Common myeloid progenitor, CD34-positive (primary cell): Measurements from ENCODE around the gene METTL22.

Source experiments
- CTCF ChIA-PET: fragments of 350-600 bp; sonication (Branson Sonifier 250); formaldehyde crosslinking; loops from one replicate; lab custom pipeline; 2021; ENCODE audit warnings: antibody characterized with exemption; lab: Charles Lee
- POLR2A ChIA-PET: fragments of 350-600 bp; sonication (Branson Sonifier 250); formaldehyde crosslinking; loops from one replicate; lab custom pipeline; 2021; ENCODE audit warnings: antibody characterized with exemption; lab: Charles Lee
- DNase-seq, 3 donors: peaks; one replicate each; pipeline versions ENCODE4 v3.0.0 to v3.0.0-alpha.2; 2013
- H3K27ac ChIP-seq, 2 experiments: 1 replicate in 1 of 2; 2 replicates in 1 of 2; pipeline ENCODE4 v1.7.0; 2013; ENCODE audit warnings: inconsistent platforms in 2 of 2, low read length in 2 of 2, mild to moderate bottlenecking in 2 of 2, low read depth in 1 of 2, moderate library complexity in 1 of 2; ENCODE audit not compliant: severe bottlenecking in 2 of 2, insufficient read depth in 1 of 2, poor library complexity in 1 of 2
- H3K27me3 ChIP-seq, 5 experiments: replicated peaks in 2 of 5; 1 replicate in 3 of 5; 2 replicates in 2 of 5; pipeline versions ENCODE4 v1.6.1 to v1.7.0; 2013; ENCODE audit warnings: low read length in 4 of 5, mild to moderate bottlenecking in 2 of 5, moderate library complexity in 2 of 5, inconsistent platforms in 1 of 5; ENCODE audit not compliant: insufficient read depth in 5 of 5, control insufficient read depth in 4 of 5
- H3K36me3 ChIP-seq, 4 experiments: 1 replicate in 2 of 4; 2 replicates in 2 of 4; pipeline versions ENCODE4 v1.6.1 to v1.7.0; 2013; ENCODE audit warnings: low read length in 3 of 4, control low read depth in 1 of 4, mild to moderate bottlenecking in 1 of 4; ENCODE audit not compliant: control insufficient read depth in 4 of 4, insufficient read depth in 4 of 4
- H3K4me1 ChIP-seq, 4 experiments: 1 replicate in 3 of 4; 2 replicates in 1 of 4; pipeline versions ENCODE4 v1.6.1 to v1.7.1; 2013; ENCODE audit warnings: low read length in 3 of 4, mild to moderate bottlenecking in 3 of 4, control low read depth in 1 of 4, inconsistent platforms in 1 of 4, moderate library complexity in 1 of 4; ENCODE audit not compliant: control insufficient read depth in 4 of 4, insufficient read depth in 4 of 4; ENCODE audit errors: control extremely low read depth in 1 of 4
- H3K4me3 ChIP-seq, 7 experiments: 1 replicate in 4 of 7; 2 replicates in 3 of 7; pipeline versions ENCODE4 v1.5.1 to v1.7.0; 2013; ENCODE audit warnings: mild to moderate bottlenecking in 7 of 7, low read length in 6 of 7, moderate library complexity in 6 of 7, inconsistent platforms in 2 of 7, low read depth in 2 of 7, control low read depth in 1 of 7; ENCODE audit not compliant: insufficient read depth in 4 of 7, control insufficient read depth in 1 of 7; ENCODE audit errors: extremely low read depth in 1 of 7
- H3K9me3 ChIP-seq, 5 experiments: 1 replicate in 4 of 5; 2 replicates in 1 of 5; pipeline versions ENCODE4 v1.6.1 to v1.7.1; 2013; ENCODE audit warnings: low read length in 4 of 5, mild to moderate bottlenecking in 2 of 5, inconsistent platforms in 1 of 5, low read depth in 1 of 5, moderate library complexity in 1 of 5; ENCODE audit not compliant: control insufficient read depth in 4 of 5, insufficient read depth in 2 of 5; ENCODE audit errors: control extremely low read depth in 1 of 5
- WGBS: methylation state at CpG from one replicate; pipeline ENCODE4 v1.1.5; 2013; ENCODE audit not compliant: insufficient coverage; 5-methylcytosine and 5-hydroxymethylcytosine counted together

Gene METTL22

DNA sequence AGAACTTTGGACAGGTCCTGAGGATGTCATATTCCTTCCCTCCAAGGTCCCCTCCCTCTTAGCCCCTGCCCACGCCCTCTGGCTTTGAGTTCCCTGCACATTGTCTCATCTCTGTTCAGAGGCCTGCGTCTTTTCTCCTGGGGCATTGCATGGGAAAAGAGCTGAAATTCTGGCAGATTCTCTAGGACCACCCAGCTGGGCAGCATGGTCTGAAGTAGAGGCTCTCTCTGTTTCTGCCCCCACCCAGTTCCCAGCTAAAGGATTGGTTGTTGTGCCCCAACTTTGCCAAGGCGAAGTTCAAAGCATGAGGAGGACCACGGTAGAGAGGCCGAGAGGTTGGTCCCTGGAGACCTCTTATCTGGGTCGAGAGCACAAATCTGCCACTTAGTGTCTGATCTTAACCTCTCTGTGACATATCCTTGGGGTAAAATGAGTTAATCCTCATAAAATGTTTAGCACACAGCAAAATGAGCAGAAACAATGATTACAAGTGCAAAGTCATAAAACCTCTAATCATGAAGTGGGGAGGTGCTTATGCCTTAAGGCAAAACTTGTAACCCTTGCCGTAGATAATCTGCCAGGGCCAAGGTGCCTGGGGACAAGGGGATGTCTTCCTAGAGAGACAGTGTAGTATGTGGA, 55.4 kb downstream of the METTL22 start:
- ChIA-PET POLR2A (interaction anchor here (0.6 kb wide), 1 partner anchor 126 kb away, joined by 5 read pairs; no protein-coding TSS in a partner anchor), CTCF (interaction anchor here (0.6 to 1.1 kb wide), 3 partner anchors 9 to 204 kb away, joined by 3 to 4 read pairs (median 3); no protein-coding TSS in a partner anchor)
- DNase-seq = no peak
- 96% methylated on average over 6 of the region's 7 CpGs for WGBS
- Histone ChIP-seq H3K36me3 (peaks cover 0 to 2% (median 0%) of the 10 kb centered on the region in 4 experiments), H3K9me3 (peaks cover 0 to 5% (median 0%) of the 10 kb centered on the region in 5 experiments), H3K4me3 (no peak overlapping the region), H3K27ac (no peak overlapping the region), H3K27me3 (peaks cover 0 to 3% (median 0%) of the 10 kb centered on the region in 5 experiments), H3K4me1 (peaks cover 0 to 13% (median 10%) of the 10 kb centered on the region in 4 experiments)

DNA sequence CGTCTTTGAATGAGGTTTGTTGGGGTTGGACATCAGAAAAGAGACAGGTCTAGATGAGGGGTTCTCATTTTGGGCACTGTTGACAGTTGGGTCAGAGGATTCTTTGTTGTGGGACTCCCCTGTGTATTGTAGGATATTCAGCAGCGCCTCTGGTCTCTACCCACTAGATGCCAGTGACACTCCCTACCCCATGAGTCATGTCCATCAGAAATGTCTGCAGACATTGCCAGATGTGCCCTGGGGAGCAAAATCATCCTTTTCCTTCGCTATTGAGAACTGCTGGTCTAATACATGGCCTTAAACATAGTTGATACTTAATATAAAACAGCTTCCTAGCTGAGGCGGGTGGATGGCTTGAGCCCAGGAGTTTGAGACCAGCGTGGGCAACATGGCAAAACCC, 56.0 kb downstream of the METTL22 start:
- POLR2A ChIA-PET = no interaction called here

DNA sequence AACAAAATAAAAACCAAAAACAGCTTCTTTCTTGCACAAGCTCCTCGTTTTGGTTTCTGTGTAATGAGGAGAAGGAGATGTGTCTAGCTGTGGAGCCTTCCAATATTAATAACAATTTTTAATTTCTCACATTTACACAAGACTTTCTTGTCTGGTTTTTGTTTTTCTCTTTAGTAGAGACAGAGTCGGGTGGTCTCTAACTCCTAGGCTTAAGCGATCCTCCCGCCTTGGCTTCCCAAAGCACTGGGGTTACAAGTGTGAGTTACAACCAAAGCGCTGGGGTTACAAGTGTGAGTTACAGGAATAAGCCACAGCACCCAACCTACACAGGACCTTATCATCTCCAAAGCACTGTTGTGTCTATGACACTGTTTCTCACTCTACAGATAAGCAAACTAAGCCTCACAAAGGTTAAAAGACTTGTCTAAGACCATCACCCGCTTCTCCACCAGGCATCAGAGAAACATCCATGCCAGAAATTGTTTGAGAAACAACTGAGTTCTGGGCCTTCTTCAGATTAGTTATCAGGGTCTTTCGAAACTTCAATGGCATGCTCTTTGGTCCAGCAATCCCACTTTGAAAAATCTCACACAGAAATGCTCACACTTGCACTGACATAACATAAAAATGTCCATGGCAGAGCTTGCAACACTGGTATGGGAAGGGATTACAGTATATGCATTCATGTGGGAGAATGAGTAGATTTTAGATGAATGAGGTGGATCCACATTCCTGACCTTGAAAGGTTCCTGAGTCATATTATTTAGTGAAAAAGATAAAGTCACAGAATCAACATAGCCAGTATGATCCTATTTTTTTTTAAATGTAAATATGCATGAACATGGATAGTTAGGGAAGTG, 56.8 kb downstream of the METTL22 start:
- Histone ChIP-seq H3K4me1 (peaks cover 0 to 13% (median 10%) of the 10 kb centered on the region in 4 experiments), H3K9me3 (peaks cover 0 to 5% (median 0%) of the 10 kb centered on the region in 5 experiments), H3K36me3 (peaks cover 0 to 2% (median 0%) of the 10 kb centered on the region in 4 experiments), H3K4me3 (no peak overlapping the region), H3K27me3 (peaks cover 0 to 3% (median 0%) of the 10 kb centered on the region in 5 experiments), H3K27ac (no peak overlapping the region)
- CTCF ChIA-PET = no interaction called here
- POLR2A ChIA-PET = no interaction called here
- no peak for DNase-seq
- WGBS = 100% methylated on average over 2 of the region's 7 CpGs

More for the DNA sequence above, 56.0 kb downstream of the METTL22 start:
- Histone ChIP-seq H3K27me3 (peaks cover 0 to 3% (median 0%) of the 10 kb centered on the region in 5 experiments), H3K27ac (no peak overlapping the region), H3K4me3 (no peak overlapping the region), H3K36me3 (peaks cover 0 to 2% (median 0%) of the 10 kb centered on the region in 4 experiments), H3K4me1 (peaks cover 0 to 13% (median 10%) of the 10 kb centered on the region in 4 experiments), H3K9me3 (peaks cover 0 to 5% (median 0%) of the 10 kb centered on the region in 5 experiments)
- CTCF ChIA-PET = no interaction called here
- WGBS = 92% methylated on average over 2 of the region's 5 CpGs
- DNase-seq = no peak

DNA sequence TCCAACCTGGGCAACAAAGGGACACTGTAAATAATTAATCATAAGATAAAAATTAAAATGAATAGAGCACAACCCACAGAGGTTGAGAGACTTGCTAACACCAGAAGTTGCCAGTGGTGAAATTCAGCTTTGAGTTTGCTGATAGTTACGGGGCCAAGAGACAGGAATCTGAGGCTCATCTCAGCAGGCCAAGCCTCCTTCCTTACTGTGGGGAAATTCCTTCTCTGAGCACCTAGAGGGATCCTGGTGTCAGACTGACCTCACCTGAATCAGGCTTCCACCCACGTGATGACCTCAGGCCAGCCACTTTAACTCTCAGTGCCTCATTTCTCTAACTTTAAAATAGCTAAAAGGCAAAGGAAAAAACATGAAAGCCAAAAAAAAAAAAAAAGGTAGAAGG, 57.7 kb downstream of the METTL22 start:
- H3K27me3 ChIP-seq = peaks cover 0 to 3% (median 0%) of the 10 kb centered on the region in 5 experiments
- POLR2A ChIA-PET = no interaction called here
- peaks cover 0 to 5% (median 0%) of the 10 kb centered on the region in 5 experiments for H3K9me3 ChIP-seq
- H3K4me1 ChIP-seq = peaks cover 0 to 7% (median 6%) of the 10 kb centered on the region in 4 experiments
- CTCF ChIA-PET = interaction anchor here (0.6 kb wide), 1 partner anchor 42 kb away, joined by 3 read pairs; no protein-coding TSS in a partner anchor
- H3K4me3 ChIP-seq = no peak overlapping the region
- peaks cover 0 to 2% (median 0%) of the 10 kb centered on the region in 4 experiments for H3K36me3 ChIP-seq
- no peak overlapping the region for H3K27ac ChIP-seq
- no peak for DNase-seq
- WGBS = 100% methylated on average over 1 of the region's 2 CpGs

DNA sequence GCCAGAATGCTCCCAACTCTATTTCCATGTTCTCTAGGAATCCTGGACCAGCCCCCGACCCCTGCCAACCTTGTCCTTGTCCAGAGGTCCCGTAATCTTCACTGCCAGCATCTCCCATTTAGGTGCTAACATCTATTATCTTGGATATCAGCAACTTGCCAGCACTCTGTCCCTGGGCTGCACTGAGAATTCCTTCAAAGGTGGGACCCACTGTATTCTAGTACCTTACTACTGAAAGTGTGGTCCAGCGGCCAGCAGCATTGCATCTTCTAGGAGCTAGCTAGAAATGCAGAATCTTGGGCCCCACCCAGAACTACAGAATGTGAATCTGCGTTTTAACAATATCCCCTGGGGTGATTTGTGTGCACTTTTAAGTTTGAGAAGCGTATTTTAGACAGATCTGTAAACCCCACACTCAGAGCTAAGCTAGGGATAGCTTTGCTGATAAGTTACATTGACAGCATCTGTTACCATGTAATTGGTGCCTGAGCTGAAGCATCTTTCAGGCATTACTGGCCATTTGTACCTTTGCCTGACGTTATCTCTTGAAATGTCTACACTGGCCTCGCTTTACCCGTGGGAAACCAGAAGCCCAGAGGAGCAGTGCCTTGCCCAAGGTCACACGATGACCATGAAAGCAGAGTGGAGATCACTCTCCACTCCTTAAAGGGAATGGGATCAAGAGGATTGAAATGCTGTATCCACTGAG, 61.2 kb downstream of the METTL22 start:
- no peak for DNase-seq
- H3K27me3 ChIP-seq = no peaks in the 10 kb centered on the region
- 83% methylated on average over 8 of the region's 9 CpGs for WGBS
- no peak overlapping the region for H3K27ac ChIP-seq
- no peaks in the 10 kb centered on the region for H3K4me1 ChIP-seq
- peaks cover 0 to 2% (median 0%) of the 10 kb centered on the region in 4 experiments for H3K36me3 ChIP-seq
- CTCF ChIA-PET = interaction anchor here (0.6 kb wide), 2 partner anchors 17 to 502 kb away, joined by 3 read pairs; no protein-coding TSS in a partner anchor
- no peak overlapping the region for H3K4me3 ChIP-seq
- POLR2A ChIA-PET = no interaction called here
- H3K9me3 ChIP-seq = peaks cover 0 to 5% (median 0%) of the 10 kb centered on the region in 5 experiments

DNA sequence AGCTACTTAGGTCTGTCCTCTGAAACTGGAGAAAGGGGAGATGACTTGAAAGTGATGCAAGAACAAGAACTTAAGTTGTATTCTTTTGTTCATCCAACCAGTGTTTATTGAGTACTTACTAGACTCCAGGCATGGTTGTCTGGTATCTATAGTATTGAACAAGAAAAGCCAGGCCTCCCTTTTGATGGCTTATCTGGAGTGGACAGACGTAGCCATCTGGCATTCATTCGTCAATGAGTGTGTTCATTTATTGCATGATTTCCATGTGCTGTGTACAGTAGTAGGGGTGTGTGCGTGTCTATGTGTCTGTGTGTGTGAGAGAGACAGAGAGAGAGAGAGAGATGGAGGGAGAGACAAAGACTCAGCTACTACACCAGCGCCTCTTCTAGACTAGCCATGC, 62.1 kb downstream of the METTL22 start:
- ChIA-PET CTCF (interaction anchor here (0.6 kb wide), 1 partner anchor 501 kb away, joined by 3 read pairs; no protein-coding TSS in a partner anchor), POLR2A (interaction anchor here (0.5 kb wide), 1 partner anchor 435 kb away, joined by 3 read pairs; no protein-coding TSS in a partner anchor)
- Histone ChIP-seq H3K27me3 (no peaks in the 10 kb centered on the region), H3K27ac (no peak overlapping the region), H3K4me1 (no peaks in the 10 kb centered on the region), H3K9me3 (peaks cover 0 to 5% (median 0%) of the 10 kb centered on the region in 5 experiments), H3K36me3 (peaks cover 0 to 2% (median 0%) of the 10 kb centered on the region in 4 experiments), H3K4me3 (no peak overlapping the region)
- no peak for DNase-seq
- WGBS = 44% methylated on average over 2 of the region's 4 CpGs
